ENCODE measurements around the gene TRIP4.

The TRIP4 gene

DNA sequence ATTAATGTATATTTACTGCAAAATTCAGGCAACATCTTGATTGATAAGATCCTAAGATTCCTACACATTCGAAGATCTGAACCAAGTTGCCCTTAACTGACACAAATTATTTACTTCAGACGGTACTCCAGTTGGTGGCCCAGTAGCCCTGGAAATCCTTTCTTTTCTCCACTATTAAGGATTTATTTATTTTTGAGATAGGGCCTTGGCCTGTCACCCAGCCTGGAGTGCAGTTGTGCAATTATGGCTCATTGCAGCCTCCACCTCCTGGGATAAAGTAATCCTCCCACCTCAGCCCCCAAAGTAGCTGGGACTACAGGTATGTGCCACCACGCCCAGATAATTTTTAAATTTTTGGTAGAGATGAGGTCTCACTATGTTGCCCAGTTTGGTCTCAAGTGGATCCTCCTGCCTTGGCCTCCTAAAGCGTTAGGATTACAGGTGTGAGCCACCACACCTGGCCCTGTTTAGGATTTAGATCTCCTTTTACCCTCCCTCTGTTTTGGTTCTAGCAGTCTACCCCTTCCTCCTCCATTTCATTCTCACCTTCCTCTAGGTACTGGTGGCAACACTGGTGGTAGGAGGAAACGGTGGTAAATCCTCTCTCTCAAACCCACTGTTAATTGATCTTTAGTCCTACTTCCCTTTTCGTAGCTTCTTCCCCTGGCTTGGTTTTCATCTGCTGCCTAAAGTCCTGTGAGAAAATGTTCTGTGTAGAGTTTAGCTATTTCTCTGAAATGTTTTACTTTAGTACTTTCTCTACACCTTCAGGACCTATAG, 60.1 kb downstream of the TRIP4 start:
- DNase-seq: no peak

- peak; percentile 26 for DNase-seq
Measured at GRCh38 chr15:64452988-64453688, 65.5 kb downstream of the TRIP4 start.

GRCh38 chr15:64453689-64454037, 66.0 kb downstream of the TRIP4 start:
- DNase-seq: no peak

DNA sequence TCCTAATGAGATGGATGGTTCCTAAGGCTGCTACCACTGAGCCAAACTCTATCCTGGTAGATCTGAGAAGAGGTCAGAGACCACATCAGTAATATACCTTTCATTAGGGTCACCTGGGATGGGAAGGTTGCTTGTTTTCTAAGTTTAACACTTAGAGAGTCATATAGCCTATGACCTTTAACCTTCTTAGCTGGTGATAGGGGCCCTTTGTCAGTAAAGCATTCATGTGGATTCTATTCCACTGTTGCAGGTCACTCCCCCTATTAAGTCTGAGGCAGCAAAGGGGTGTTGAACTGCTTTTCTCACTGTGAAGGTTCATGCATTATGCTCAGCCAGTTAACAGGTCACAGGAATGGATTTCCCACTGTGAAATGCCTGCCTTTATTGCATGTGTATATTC, 66.6 kb downstream of the TRIP4 start:
- DNase-seq: no peak

DNA sequence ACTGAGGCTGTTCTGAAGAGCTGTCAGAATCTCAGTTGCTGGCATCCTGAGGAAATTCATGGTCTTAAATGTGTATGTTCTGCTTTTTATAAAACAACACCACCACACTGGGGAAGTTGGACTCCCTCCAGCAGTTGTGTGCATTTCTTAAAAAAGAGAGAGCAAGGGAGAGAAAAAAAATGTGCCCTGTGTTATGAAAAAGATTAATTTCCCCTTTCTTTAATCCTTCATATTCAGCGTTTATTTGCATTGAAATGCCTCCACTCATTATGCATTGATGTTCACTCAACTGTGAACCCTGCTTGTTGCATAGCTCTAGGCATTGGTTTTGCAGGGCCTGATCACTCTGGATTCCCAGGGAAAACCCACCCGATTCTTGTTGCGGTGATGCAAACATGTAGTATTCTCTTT, 68.3 kb downstream of the TRIP4 start:
- DNase-seq: no peak

DNA sequence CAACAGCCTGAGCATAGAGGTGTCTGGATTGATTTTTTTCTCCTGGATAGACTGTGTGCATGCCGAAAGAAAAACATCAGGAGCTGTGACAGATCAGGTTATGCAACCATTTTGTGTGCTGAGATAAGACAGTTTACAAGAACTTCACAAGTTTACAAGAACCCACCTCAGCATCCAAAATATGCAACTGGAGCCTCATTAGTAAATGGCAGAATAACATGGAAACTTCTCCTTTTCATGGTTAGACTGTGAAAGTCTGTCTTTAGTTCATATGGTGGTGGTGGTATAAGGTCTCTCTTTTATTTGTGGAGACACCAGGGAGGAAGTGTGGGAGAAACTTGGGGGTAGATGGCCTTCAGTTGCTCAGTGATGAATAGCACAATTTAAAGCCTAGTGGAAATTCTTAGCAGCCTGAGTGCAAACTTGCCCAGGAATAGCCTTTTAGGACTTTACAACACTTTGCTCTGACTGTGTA, 69.0 kb downstream of the TRIP4 start:
- no peak for DNase-seq

DNA sequence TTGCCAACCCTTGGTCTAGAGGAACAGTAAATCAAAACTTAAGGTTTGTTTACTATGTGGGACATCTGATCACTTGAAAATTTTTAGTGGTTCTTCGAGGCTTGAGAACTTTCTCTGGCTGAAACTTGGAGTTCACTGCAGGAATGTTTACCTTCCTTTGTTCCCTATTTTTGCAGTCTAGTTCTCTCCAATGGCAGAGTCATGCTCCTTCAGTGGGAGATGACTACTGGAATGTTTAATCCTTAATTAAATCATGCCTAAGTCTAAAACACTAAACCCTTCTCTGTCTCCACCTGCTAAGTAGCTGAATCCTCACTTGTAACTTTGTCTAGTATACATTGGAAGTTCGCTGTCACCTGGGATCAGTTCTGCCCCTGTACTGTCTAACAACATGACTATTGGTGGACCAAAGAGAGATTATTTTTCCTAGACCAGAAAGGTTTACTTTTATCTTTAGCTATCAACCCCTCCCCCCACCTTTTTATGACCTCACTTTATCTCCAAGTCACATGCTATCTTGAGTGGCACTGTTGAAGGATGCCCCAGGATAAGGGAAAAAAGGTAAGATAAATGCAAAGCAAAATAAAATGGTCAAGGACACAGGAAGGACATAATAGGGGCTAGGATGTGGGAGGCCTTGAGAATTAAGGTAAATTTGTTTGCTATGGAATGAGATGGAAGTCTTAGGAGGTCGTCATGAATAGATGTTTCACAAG, 71.6 kb downstream of the TRIP4 start:
- no peak for DNase-seq

DNA sequence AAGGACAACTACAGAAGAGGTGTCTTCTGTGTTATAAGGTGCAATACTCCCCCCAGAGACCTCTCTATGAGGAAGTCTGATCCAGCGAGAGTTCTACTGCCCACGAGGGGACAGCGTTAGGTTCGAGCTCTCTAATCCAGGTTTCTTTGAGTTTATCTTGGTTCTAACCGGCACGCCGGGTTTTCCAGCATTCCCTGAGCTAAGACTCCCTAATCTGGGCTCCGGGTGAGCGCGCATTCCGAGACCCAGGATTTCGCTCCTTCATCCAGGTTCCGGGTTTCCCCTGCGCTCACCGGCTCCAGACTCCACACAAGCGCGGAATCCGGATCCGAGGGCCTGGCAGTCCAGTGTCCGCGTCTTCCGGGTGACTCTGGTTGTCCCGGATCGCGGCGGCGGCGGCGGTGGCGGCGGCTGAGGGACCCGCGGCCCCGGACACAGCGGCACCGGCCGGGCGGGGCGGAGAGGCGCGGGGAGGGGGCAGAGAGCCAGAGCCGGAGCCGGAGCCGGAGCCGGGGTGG, 72.6 kb downstream of the TRIP4 start, which contains the start of gene ZNF609:
Gene ZNF609 (plus strand): TSS at position 373 of the 518 bp plus-strand sequence. CDS start 38,842 bp downstream, outside the sequence.
- DNase-seq: peak; percentile 85

- DNase-seq: peak; percentile 14
Measured at GRCh38 chr15:64460724-64461720, 73.4 kb downstream of the TRIP4 start.

DNA sequence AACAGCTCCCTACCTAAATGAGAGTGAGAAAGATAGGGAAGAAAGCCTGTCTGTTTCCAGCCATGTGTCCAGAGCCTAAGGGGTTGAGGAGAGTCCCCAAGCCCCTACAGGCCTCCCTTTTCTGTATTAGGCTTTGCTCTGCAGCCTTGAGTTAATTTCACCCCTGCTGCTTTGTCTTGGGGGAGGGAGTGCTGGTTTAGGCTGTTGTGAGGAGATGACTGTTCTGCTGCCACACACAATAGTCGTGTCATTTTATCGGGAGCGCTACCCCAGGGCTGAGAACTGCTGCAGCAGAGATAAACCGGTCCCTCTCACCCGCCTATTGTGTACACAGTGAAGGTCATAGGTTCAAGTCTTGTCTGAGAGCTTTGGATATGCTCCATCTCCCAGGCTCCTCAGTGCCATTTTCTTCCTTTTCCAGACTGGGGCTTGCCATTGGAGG, 74.1 kb downstream of the TRIP4 start:
- DNase-seq: no peak

GRCh38 chr15:64462492-64462891, 74.9 kb downstream of the TRIP4 start:
- DNase-seq: no peak

- DNase-seq: peak; percentile 64
Measured at GRCh38 chr15:64464276-64465005, 76.8 kb downstream of the TRIP4 start.

DNA sequence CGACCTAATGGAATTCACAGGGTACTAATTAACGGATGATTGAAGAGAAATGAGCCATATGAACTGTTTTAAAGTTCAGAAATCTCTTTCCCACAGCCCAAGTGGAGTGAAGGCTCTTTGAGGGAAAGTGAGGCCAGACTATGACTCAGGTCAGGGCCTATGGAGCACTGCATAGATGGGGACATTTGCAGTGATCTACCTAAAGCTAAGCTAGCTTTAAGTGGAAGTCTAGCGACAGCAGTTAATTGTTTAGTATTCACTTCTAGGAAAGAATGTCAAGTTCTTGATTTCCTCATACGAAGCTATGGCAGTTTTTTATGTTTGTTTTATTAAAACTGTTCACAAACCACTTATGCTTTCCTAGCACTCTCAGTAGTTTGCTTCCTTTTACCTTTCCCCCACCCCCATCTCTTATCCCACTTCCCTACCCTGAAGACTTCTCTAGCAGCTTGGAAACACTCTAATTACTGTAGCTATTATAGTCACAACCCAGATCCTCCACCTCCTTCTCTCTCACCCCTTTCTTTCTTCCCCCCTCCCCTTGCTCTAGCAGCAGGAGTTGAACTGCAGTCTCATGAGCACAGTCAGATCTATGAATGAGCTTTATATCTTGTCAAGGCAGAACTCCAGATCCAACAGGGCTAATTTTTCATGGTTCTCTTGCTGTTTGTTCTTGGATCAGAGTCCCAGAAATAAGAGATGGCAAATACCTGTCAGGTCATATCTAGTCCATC, 78.9 kb downstream of the TRIP4 start:
- no peak for DNase-seq

DNA sequence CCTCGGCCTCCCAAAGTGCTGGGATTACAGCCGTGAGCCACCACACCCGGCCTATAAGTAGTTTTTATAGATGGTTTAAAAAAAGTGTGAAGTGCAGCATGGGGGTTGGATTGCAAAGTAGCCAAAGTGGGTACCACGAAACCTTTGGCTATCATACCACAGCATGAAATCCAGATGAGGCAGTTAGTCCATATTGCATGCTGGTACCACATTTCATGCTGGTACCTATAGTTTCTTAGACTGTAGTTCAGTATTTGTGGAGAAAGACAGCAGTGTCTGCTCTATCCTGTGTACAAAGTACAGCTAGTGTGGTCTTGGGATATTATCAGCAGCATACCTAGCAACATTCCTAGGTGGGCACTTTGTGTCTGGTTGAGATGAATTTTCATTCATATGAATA, 84.5 kb downstream of the TRIP4 start:
- no peak for DNase-seq

- DNase-seq: no peak
Measured at GRCh38 chr15:64474846-64475245, 87.2 kb downstream of the TRIP4 start.

- DNase-seq: no peak
Measured at GRCh38 chr15:64476550-64476949, 88.9 kb downstream of the TRIP4 start.

GRCh38 chr15:64478863-64479262, 91.2 kb downstream of the TRIP4 start:
- no peak for DNase-seq

GRCh38 chr15:64480891-64481290, 93.3 kb downstream of the TRIP4 start:
- DNase-seq: no peak

- DNase-seq: no peak
Measured at GRCh38 chr15:64483749-64484148, 96.1 kb downstream of the TRIP4 start.

DNA sequence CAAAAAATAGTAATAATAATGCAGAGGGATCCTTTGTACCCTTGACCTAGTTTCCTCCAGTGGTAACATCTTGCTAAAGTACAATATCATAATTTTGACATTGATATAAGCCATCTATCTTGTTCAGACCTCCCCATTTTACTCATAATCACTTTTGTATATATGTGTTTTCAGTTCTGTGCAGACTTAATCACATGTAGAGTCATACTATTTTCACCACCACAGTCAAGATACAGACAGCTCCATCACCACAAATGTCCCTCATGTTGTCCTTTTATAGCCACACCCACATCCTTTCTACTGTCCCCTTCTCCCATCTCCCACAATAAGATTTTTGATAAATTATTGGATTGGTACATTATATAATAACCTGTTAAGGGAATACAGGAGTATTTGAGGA, 98.2 kb downstream of the TRIP4 start:
- DNase-seq: no peak

Measured in NCI-H1436 (cell line).